HG02642 (cell line): Measurements from ENCODE around the gene OR52B2.
"Not testable (repeated sequence)": the region's sequence is repeated elsewhere in the genome, so short reads cannot be mapped to it uniquely, and the experiment has no call there.

Experiments used
- ATAC-seq: cut with Tn5 transposase; IDR thresholded peaks from one replicate; pipeline ENCODE4 v1.9.1; 2021; ENCODE audit warnings: mild to moderate bottlenecking; ENCODE audit not compliant: unreplicated experiment, poor library complexity

Gene OR52B2

GRCh38 chr11:6156628-6157359 is 13.3 kb downstream of the OR52B2 start:
- no peak for ATAC-seq

DNA sequence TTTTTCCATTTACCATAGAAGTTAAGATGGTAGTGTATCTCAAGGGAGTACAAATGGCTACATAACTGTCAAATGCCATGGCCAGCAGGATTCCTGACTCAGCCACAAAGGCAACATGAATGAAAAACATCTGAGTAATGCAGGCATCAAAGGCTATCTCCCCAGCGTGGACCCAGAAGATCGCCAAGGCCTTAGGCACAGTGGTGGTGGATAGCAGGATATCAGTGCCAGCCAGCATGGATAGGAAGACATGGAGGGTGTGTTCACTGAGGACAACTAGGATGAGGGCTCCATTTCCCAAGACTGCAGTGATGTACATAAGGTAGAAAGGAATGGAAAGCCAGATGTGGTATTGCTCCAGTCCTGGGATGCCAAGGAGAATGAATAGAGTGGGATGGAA is 18.0 kb downstream of the OR52B2 start:
- ATAC-seq: no peak

DNA sequence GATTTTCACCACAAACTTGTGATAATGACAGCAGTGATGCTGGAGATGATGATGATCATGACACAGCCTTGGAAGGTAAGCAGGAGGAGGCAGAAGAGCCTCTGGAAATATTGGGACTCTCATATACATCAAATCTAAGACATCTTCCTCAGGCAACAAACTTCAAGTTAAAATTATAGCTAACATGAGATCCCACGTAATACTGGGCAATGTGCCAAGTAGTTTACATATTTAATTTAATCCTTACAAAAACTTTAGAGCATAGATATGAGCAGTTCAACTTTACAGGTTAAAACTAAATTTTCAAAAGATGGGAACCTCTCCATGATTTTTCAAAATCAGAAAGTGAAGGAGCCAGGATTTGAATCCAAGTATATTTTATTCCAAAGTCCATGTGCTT is 19.0 kb downstream of the OR52B2 start:
- ATAC-seq: no peak

DNA sequence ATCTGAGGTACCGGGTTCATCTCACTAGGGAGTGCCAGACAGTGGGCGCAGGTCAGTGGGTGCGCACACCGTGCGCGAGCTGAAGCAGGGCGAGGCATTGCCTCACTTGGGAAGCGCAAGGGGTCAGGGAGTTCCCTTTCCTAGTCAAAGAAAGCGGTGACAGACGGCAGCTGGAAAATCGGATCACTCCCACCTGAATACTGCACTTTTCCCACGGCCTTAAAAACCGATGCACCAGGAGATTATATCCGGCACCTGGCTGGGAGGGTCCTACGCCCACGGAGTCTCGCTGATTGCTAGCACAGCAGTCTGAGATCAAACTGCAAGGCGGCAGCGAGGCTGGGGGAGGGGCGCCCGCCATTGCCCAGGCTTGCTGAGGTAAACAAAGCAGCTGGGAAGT is 26.4 kb downstream of the OR52B2 start:
- not testable (repeated sequence) for ATAC-seq

DNA sequence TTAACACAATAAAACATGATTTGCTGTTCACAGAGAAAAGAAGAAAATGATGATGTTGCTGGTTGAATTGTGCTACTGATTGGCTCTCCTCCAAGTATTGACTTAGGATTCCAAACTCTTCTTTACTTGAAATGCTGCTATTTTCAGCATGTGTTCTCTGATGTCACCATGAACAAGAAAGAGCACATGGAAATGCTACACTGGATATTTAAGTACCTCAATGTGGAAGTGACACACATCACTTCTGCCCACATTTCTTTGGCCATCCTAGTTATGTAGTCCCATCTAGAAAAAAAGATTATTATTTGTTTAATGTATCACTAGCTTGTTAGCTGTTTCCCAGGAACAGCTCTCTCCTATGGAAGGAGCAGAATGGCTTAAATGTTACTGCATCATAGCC is 27.2 kb downstream of the OR52B2 start:
- no peak for ATAC-seq

- ATAC-seq: not testable (repeated sequence)
Observed at GRCh38 chr11:6135936-6136335, 34.2 kb downstream of the OR52B2 start.

- no peak for ATAC-seq
Observed at GRCh38 chr11:6132431-6132830, 37.7 kb downstream of the OR52B2 start.

- no peak for ATAC-seq
Observed at GRCh38 chr11:6129635-6130034, 40.5 kb downstream of the OR52B2 start.

DNA sequence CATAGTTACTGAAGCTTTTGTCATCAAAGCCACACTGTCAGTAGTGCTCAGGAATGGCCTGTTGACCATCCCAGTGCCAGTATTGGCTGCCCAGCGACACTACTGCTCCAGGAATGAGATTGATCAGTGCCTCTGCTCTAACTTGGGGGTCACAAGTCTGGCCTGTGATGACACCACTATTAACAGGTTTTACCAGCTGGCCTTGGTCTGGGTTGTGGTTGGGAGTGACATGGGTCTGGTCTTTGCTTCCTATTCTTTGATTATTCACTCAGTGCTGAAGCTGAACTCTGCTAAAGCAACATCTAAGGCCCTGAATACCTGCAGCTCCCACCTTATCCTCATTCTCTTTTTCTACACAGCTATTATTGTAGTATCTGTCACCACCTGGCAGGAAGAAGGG is 41.1 kb downstream of the OR52B2 start:
- no peak for ATAC-seq

DNA sequence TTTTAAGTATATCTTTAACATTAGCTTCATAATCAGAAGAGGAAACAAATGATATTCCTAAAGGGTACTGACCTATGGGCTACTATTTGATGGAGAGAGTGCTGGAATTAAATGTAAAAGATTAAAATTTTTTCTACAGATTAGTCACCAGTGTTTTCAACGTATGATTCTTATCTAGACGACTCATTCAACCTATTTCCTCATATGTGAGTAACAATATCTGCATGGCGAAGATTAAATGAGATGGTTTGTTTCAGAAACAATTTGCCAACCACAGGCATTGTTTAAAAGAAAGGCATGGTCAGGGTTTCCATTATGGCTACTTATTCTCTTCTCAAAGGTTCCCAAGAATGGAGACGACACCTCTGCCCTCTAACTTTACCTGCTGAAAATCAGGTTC is 42.2 kb downstream of the OR52B2 start:
- ATAC-seq: no peak

GRCh38 chr11:6124245-6124644 is 45.9 kb downstream of the OR52B2 start:
- ATAC-seq: no peak
